Measurements from ENCODE around the gene PILRA. TPM values are rescaled to one million over a fixed set of nuclear protein-coding genes. Genes with fewer than 3 reads are reported as not detected.

The PILRA gene
- total and polyA plus RNA-seq, 2 donors (not counting 1 experiment from before 2014, with no cell fraction given), result 10.3 to 23.0 TPM

DNA sequence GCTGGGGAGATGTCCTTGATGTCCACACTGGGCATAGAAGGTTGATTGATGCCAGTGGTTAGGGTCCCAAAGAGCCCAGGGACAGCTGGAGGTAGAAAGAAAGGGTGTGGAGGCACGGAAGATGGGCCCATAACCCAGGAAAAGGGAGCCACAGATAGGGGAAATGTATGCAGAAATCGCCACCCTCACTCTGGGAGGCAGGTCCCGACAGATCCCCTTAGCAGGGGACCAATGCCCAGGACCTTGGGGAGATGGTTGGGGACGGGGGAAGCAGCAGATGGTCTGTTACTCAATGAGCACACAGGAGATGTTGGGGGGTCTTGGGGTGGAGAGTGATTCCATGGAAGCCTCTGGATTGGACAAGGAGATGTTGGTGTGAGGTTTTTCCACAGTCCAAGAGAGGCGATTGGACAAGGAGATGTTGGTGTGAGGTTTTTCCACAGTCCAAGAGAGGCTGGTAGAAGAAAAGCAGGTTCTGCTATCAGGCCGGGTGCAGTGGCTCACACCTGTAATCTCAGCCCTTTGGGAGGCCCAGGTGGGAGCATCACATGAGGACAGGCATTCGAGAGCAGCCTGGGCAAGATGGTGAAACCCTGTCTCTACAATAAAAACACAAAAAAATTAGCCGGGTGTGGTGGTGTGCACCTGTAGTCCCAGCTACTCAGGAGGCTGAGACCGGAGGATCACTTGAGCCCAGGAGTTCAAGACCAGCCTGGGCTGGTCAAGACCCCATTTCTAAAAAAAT lies 70.0 kb downstream of the PILRA start:
- Histone ChIP-seq H3K4me3 (ENCODE audit: control extremely low read depth in 1 of 5, extremely low read depth in 1 of 5, insufficient read depth in 1 of 5, low read depth in 2 of 5, low read length in 4 of 5) (no peak overlapping the region), H3K9me3 (ENCODE audit: control extremely low read depth in 1 of 3, control insufficient read depth in 2 of 3, insufficient read depth in 1 of 3, low read length in 2 of 3) (no peaks in the 10 kb centered on the region), H3K4me1 (ENCODE audit: control insufficient read depth in 2 of 2, insufficient read depth in 2 of 2, low read length in 2 of 2) (peaks cover 15 to 22% of the 10 kb centered on the region in 2 donors), H3K27me3 (replicated peaks in 1 of 4; ENCODE audit: control extremely low read depth in 1 of 4, control insufficient read depth in 3 of 4, insufficient read depth in 4 of 4, low read length in 3 of 4) (no peaks in the 10 kb centered on the region), H3K79me2 (ENCODE audit: control insufficient read depth, insufficient read depth, low read length) (no peaks in the 10 kb centered on the region), H2AFZ (ENCODE audit: insufficient read depth, low read depth, low read length, poor library complexity, severe bottlenecking) (no peak overlapping the region), H3K9ac (ENCODE audit: low read length) (no peak overlapping the region), H3K4me2 (replicated peaks; ENCODE audit: low read depth, low read length, poor library complexity, severe bottlenecking) (no peak overlapping the region), H4K20me1 (ENCODE audit: control insufficient read depth, insufficient read depth, low read length, poor library complexity, severe bottlenecking) (no peaks in the 10 kb centered on the region), H3K36me3 (replicated peaks in 1 of 2; ENCODE audit: control extremely low read depth in 1 of 2, control insufficient read depth in 1 of 2, extremely low read depth in 1 of 2, insufficient read depth in 2 of 2, low read length in 1 of 2) (no peaks in the 10 kb centered on the region), H3K27ac (ENCODE audit: low read length in 2 of 2) (no peak overlapping the region)
- WGBS (ENCODE audit: insufficient coverage), result 85% methylated on average over 9 of the region's 9 CpGs
- Mint-ChIP-seq H3K27me3 (no peaks in the 10 kb centered on the region), H3K9me3 (ENCODE audit: insufficient read depth) (no peaks in the 10 kb centered on the region), H3K4me3 (no peak overlapping the region), H3K27ac (peak overlapping the region; percentile 28), H3K4me1 (peaks cover 14% of the 10 kb centered on the region)
- ATAC-seq (ENCODE audit: low read depth) (no peak), DNase-seq (no peak)
- intact Hi-C loops (cut with micrococcal nuclease), result no loop called here
- TF ChIP-seq, protein P1, sequence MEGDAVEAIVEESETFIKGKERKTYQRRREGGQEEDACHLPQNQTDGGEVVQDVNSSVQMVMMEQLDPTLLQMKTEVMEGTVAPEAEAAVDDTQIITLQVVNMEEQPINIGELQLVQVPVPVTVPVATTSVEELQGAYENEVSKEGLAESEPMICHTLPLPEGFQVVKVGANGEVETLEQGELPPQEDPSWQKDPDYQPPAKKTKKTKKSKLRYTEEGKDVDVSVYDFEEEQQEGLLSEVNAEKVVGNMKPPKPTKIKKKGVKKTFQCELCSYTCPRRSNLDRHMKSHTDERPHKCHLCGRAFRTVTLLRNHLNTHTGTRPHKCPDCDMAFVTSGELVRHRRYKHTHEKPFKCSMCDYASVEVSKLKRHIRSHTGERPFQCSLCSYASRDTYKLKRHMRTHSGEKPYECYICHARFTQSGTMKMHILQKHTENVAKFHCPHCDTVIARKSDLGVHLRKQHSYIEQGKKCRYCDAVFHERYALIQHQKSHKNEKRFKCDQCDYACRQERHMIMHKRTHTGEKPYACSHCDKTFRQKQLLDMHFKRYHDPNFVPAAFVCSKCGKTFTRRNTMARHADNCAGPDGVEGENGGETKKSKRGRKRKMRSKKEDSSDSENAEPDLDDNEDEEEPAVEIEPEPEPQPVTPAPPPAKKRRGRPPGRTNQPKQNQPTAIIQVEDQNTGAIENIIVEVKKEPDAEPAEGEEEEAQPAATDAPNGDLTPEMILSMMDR (IDR thresholded peaks at IDR 0.05), result no peak
- no peak for TF ChIP-seq EZH2 (IDR thresholded peaks at IDR 0.05; ENCODE audit: borderline replicate concordance, insufficient read depth, low read depth, low read length, poor library complexity, severe bottlenecking)
- POLR2A ChIA-PET, result interaction anchor here (0.6 kb wide), 1 partner anchor 421 kb away, joined by 5 read pairs; no protein-coding TSS in a partner anchor
- CTCF ChIA-PET, result interaction anchor here (0.6 to 4.7 kb wide), 2 partner anchors 36 kb away, joined by 3 to 26 read pairs; no protein-coding TSS in a partner anchor

All from B cell (primary cell).